ENCODE data around the gene IFRD1. TPM values are rescaled to one million over a fixed set of nuclear protein-coding genes. Genes with fewer than 3 reads are reported as not detected.

The IFRD1 gene
- total RNA-seq, 1 experiment from 2014 or later, result 67.8 TPM

DNA sequence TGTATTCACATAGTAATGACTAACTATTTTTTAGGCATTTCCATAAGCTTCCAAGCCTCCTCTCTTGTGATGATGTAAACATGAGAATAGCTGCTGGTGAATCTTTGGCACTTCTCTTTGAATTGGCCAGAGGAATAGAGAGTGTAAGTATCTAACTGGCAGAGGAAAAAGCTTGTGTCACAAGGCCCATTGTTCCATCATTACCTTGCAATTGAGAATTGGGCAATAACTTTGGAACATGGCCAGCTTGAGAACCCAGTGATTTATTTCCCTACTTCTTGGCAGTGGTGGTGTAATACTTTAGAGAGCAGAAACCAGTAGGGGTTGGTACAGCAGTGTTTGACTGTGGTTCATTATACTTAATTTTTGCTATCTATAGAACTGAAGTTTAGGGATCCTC is 12.0 kb downstream of the IFRD1 start:
- H3K27ac ChIP-seq (ENCODE audit: insufficient read length, low read depth, low read length), result no peak overlapping the region
- H2BK15ac ChIP-seq (ENCODE audit: low read depth, low read length), result no peak overlapping the region
- no peak overlapping the region for H4K5ac ChIP-seq (ENCODE audit: insufficient read length, low read depth, low read length)
- H4K8ac ChIP-seq (replicated peaks; ENCODE audit: insufficient read length, low read depth, low read length), result no peak overlapping the region
- H3K4me2 ChIP-seq (ENCODE audit: insufficient read depth, insufficient read length, low read length), result no peak overlapping the region
- H3K23ac ChIP-seq (ENCODE audit: insufficient read length, low read depth, low read length), result no peak overlapping the region
- H2BK12ac ChIP-seq (ENCODE audit: insufficient read length, low read depth, low read length), result no peak overlapping the region
- H3K4me1 Mint-ChIP-seq, result no peaks in the 10 kb centered on the region
- H3K4me1 ChIP-seq (ENCODE audit: insufficient read depth, low read length), result no peaks in the 10 kb centered on the region
- no peak overlapping the region for H3K14ac ChIP-seq (ENCODE audit: insufficient read depth, low read length)
- no peaks in the 10 kb centered on the region for H3K79me2 ChIP-seq (ENCODE audit: insufficient read depth, low read length)
- no peaks in the 10 kb centered on the region for H3K79me1 ChIP-seq (ENCODE audit: insufficient read depth, low read depth, low read length, poor library complexity, severe bottlenecking)
- H2BK120ac ChIP-seq (ENCODE audit: low read depth, low read length, poor library complexity, severe bottlenecking), result no peak overlapping the region
- H2BK5ac ChIP-seq (ENCODE audit: insufficient read length, low read length), result no peak overlapping the region
- H3K27ac Mint-ChIP-seq, result 0 out of 7 replicates have a peak overlapping the region, but pooled peaks of 1 of the 3 experiments have one; percentile 40
- no peaks in the 10 kb centered on the region for H3K27me3 ChIP-seq (ENCODE audit: insufficient read depth, low read length)
- no peak overlapping the region for H3T11ph ChIP-seq (ENCODE audit: low read length)
- TF ChIP-seq CTCF (conservative IDR thresholded peaks at IDR 0.05), result no peak
- H2AK5ac ChIP-seq (ENCODE audit: insufficient read length, low read length), result no peak overlapping the region
- H4K20me1 ChIP-seq (ENCODE audit: control insufficient read depth, insufficient read depth, insufficient read length), result no peaks in the 10 kb centered on the region
- no peaks in the 10 kb centered on the region for H3K23me2 ChIP-seq (ENCODE audit: insufficient read length, low read depth, low read length, poor library complexity, severe bottlenecking)
- H3K4ac ChIP-seq (ENCODE audit: low read depth, low read length), result no peak overlapping the region
- DNase-seq, result no peak
- no peak overlapping the region for H2BK20ac ChIP-seq (ENCODE audit: low read depth, low read length, poor library complexity, severe bottlenecking)
- no peaks in the 10 kb centered on the region for H3K9me3 ChIP-seq (ENCODE audit: control insufficient read depth, low read depth, low read length)
- H3K27me3 Mint-ChIP-seq (ENCODE audit: low read depth), result no peaks in the 10 kb centered on the region
- no peak overlapping the region for H2AFZ ChIP-seq (ENCODE audit: low read length)
- no peak overlapping the region for H3K56ac ChIP-seq (ENCODE audit: insufficient read length, low read depth, low read length)
- peaks cover 48 to 90% (median 82%) of the 10 kb centered on the region in 3 experiments for H3K36me3 Mint-ChIP-seq (ENCODE audit: insufficient read depth in 1 of 3, low read depth in 3 of 3)
- H3K18ac ChIP-seq (ENCODE audit: insufficient read length, low read depth, low read length), result no peak overlapping the region
- no peak overlapping the region for H3K4me3 Mint-ChIP-seq
- no peak overlapping the region for H3K9ac ChIP-seq (ENCODE audit: extremely low read depth, insufficient read length, low read length)
- H3K9me3 Mint-ChIP-seq, result no peaks in the 10 kb centered on the region
- no peak overlapping the region for H4K91ac ChIP-seq (ENCODE audit: insufficient read length, low read depth, low read length)
